K562 treated with DMSO at 1 percent for 24 hours (cell line): ENCODE results near the gene PTX4. TPM values are rescaled to one million over a fixed set of nuclear protein-coding genes. Genes with fewer than 3 reads are reported as not detected.

Source experiments
- total RNA-seq: library from RNA; unstranded; fragments of 300-600 nt; gene quantifications from 2 replicates; pipeline ENCODE4 v1.2.3, GENCODE V29; 2022; ENCODE audit warnings: low read depth; ENCODE audit not compliant: insufficient read depth

PTX4 gene, protein sequence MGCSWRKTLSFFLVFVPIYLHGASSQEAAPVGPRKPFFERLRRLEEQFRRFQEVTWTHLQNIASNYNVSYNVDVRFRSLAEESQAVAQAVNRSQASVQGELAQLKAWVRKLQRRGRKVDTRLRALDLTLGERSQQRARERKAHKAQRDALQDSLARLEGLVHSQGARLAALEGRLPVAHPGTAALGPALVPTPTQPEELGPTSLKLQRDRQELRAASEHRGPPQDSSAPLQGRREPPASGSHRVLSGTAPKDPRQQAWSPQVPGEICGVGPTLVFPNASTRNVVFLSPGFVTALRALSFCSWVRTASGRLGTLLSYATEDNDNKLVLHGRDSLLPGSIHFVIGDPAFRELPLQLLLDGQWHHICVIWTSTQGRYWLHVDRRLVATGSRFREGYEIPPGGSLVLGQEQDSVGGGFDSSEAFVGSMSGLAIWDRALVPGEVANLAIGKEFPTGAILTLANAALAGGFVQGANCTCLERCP
- not detected in 2 replicates for total RNA-seq

DNA sequence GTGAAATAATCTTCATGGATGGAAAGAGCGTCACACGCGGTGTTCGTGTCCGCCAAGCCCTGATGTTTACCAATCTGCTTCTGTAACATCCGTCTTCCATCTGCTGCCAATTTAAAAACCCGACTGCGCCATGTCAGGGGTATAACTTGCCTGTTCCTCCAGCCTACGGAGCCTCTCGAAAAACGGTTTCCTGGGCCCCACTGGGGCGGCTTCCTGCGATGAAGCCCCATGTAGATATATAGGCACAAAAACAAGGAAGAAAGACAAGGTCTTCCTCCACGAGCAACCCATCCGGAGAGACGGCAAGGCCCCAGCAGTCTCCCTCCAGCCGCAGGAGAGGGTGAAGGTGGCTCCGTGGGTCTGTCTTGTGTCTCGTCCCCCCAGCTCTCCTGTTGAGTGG is at the start of gene PTX4:
TSS of gene PTX4 (minus strand) at position 326 of the 400 bp plus-strand sequence. CDS start at position 291, 35 bp downstream.

DNA sequence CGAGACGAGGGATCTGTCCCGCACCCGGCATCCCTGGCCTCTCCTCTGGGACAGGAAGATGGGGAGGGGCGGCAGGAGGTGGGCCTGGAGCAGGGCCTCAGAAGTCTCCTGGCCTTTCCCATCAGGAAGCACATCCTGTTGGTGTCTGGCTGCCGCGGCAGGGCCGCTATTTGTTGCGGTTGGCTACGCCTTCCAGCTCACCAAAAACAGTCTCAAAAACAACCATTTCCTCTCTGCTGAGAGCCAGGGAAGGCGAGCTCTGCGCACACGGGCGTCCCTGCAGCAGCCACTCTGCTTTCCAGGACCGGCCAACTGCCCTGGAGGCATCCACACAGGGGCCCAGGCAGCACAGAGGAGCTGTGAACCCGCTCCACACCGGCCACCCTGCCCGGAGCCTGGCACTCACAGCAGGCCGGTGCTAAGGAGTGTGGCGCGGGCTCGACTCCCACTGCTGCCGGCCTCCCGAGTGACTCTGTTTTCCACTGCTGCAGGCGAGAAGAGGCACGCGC is 44.8 kb upstream of the PTX4 start, which contains the start of gene TMEM204:
TSS of gene TMEM204 (plus strand) at position 224 of the 509 bp plus-strand sequence. CDS start 610 bp downstream, outside the sequence.

GRCh38 chr16:1492923-1493745 is 4.4 kb upstream of the PTX4 start, which contains the start of gene TELO2:
TELO2 (plus strand) TSS chr16:1493360; CDS start chr16:1494282, 922 bp downstream.

GRCh38 chr16:1474796-1475551 is 13.8 kb downstream of the PTX4 start, which contains the start of gene CLCN7:
CLCN7 (minus strand) TSS chr16:1475028; CDS start chr16:1474974, 54 bp downstream.

DNA sequence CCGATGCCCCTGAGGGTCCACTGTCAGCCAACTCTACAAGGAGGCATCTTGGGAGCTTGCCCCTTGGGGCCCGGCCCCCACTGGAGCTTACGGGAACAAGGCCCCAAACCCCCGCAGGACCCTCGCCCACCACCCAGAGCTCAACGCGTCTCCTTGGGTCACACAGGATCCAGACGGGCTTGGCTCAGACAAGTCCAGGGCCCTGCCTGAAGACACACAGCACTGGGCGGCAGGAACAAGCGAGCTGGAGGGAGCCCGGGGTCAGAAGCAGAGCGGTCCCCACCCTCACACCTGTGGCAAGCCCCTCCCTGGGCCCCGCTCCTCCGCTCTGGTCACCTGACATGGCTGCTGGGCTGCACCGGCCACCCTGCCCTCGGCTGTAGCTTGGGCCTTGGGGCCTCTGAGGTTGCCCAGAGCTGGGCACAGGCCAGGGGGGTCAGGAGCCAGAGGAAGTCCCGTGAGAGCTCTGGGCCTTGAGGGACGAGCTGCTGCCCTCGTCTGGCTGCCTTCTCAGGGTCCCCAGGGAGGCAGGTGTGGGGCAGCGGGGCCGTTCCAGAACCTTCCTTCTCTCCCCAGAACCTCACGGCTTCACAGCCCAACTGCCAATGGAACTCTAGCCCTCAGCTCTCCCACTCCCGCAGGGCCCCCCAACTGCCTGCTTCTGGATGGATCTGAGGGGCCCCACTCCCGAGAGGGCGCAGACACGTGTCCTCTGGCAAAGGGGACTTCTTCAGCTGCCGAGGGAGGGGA is 44.6 kb downstream of the PTX4 start, which contains the start of gene CCDC154:
TSS of gene CCDC154 (minus strand) at position 577 of the 750 bp plus-strand sequence. CDS start at position 343, 234 bp downstream.

Other genes starting within 250 kb of the PTX4 start
- gene TPSAB1, start 248.2 kb downstream of the PTX4 start, total RNA-seq = not detected in 2 replicates
- not detected in 2 replicates for gene TPSD1, start 232.9 kb downstream of the PTX4 start, total RNA-seq
- 61.6 and 64.4 TPM in 2 replicates for gene UBE2I, start 179.3 kb downstream of the PTX4 start, total RNA-seq
- gene BAIAP3, start 155.3 kb downstream of the PTX4 start, total RNA-seq = 11.4 and 14.0 TPM in 2 replicates
- 93.4 and 102 TPM in 2 replicates for gene TSR3, start 137.1 kb downstream of the PTX4 start, total RNA-seq
- 42.6 and 47.9 TPM in 2 replicates for gene GNPTG, start 137.0 kb downstream of the PTX4 start, total RNA-seq
- 18.6 and 27.2 TPM in 2 replicates for gene UNKL, start 74.2 kb downstream of the PTX4 start, total RNA-seq
- gene UQCC4, start 68.2 kb downstream of the PTX4 start, total RNA-seq = 25.0 and 26.1 TPM in 2 replicates
- gene PERCC1, start 57.9 kb downstream of the PTX4 start, total RNA-seq = not detected in 2 replicates
- 0.86 and 1.9 TPM in 2 replicates for gene CCDC154, start 44.4 kb downstream of the PTX4 start, total RNA-seq
- 149 and 176 TPM in 2 replicates for gene CLCN7, start 13.9 kb downstream of the PTX4 start, total RNA-seq
- gene TELO2, start 4.4 kb upstream of the PTX4 start, total RNA-seq = 59.8 and 75.6 TPM in 2 replicates
- gene TMEM204, start 44.7 kb upstream of the PTX4 start, total RNA-seq = 0.16 TPM in 1 of 2 replicates, not detected in the other
- gene IFT140, start 123.1 kb upstream of the PTX4 start, total RNA-seq = 7.5 and 9.0 TPM in 2 replicates
- gene CRAMP1, start 123.4 kb upstream of the PTX4 start, total RNA-seq = 10.4 and 11.2 TPM in 2 replicates
- 47.4 and 47.6 TPM in 2 replicates for gene JPT2, start 189.3 kb upstream of the PTX4 start, total RNA-seq
- gene MAPK8IP3, start 217.3 kb upstream of the PTX4 start, total RNA-seq = 30.2 and 39.0 TPM in 2 replicates